Nucleus accumbens (tissue), 56 donors: ENCODE data around the gene CHKB.
"Not testable (repeated sequence)": the region's sequence is repeated elsewhere in the genome, so short reads cannot be mapped to it uniquely, and the experiment has no call there.

Experiments used
- DNase-seq, 56 donors: peaks; one replicate each; lab custom pipeline; 2025; lab: John Stamatoyannopoulos, UW

Gene CHKB, protein sequence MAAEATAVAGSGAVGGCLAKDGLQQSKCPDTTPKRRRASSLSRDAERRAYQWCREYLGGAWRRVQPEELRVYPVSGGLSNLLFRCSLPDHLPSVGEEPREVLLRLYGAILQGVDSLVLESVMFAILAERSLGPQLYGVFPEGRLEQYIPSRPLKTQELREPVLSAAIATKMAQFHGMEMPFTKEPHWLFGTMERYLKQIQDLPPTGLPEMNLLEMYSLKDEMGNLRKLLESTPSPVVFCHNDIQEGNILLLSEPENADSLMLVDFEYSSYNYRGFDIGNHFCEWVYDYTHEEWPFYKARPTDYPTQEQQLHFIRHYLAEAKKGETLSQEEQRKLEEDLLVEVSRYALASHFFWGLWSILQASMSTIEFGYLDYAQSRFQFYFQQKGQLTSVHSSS

GRCh38 chr22:50582493-50583293 lies at the start of gene CHKB:
CHKB (minus strand) TSS chr22:50582849; CDS start chr22:50582781, 68 bp downstream.
- DNase-seq, result peak; percentile 81 to 99 (median 97)

GRCh38 chr22:50630376-50630775 lies 47.7 kb upstream of the CHKB start:
- no peak for DNase-seq

- no peak for DNase-seq
Observed at GRCh38 chr22:50628543-50629134, 46.0 kb upstream of the CHKB start.

GRCh38 chr22:50627642-50628542 lies 45.2 kb upstream of the CHKB start, which contains the start of gene ARSA:
ARSA (minus strand) TSS chr22:50628152; CDS start chr22:50627779, 373 bp downstream.
- DNase-seq, result peak in 52 of 56 donors; percentile 42 to 92 (median 76)

DNA sequence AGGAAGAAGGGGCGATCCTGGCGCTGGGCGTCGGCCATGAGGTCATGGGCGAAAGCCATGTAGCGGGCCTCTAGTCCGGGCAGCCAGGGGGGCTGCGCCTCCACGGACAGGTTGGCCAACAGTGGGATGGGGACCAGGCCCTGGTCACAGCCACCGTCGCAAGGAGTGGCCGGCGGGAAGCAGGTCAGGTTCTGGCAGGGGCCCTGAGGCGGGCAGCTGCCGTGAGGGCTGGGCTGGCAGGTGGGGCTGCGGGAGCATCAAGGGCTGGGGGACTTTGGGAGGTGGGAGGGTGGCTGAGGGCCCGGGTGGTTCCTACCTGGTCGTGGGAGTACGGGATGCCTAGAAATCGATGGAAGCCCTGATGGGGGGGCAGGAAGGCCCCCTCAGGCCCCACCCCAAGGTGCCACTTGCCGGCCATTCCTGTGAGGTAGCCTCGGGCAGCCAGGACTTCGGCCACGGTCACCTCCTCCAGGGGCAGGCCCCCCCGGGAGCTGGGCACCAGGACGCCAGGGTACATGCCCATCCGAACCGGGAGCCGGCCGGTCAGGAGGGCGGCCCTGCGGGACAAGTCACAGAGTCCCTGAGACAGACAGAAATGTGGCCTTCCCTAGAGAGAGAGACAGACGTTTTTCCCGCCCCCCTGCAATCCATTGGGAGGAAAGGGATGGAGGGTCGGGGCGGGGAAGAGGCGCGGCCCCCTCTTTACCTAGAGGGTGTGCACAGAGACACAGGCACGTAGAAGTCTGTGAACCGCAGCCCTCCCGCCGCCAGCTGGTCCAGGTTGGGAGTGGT lies 44.4 kb upstream of the CHKB start:
- no peak for DNase-seq

- no peak for DNase-seq
Observed at GRCh38 chr22:50626314-50626849, 43.7 kb upstream of the CHKB start.

- no peak for DNase-seq
Observed at GRCh38 chr22:50625568-50626313, 43.1 kb upstream of the CHKB start.

DNA sequence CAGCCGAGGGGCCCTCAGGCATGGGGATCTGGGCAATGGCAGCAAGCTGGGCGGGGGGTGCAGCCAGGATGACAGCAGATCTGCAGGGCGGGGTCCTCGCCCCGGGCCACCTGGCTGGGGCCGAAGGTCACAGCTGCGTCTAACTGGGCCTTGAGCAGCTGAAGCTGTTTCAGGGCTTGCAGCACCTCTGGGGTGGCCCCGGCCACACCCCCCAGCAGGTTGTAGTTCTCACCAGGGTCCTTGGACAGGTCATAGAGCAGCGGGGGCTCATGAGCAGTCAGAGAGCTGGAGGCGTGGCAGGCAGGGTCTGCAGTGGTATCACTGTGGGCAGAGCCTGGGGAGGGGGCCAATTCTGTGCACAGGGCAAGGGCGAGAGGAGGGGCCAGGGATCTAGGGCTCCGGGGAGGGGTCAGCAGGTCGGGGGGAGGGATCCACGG lies 42.5 kb upstream of the CHKB start:
- DNase-seq, result no peak

DNA sequence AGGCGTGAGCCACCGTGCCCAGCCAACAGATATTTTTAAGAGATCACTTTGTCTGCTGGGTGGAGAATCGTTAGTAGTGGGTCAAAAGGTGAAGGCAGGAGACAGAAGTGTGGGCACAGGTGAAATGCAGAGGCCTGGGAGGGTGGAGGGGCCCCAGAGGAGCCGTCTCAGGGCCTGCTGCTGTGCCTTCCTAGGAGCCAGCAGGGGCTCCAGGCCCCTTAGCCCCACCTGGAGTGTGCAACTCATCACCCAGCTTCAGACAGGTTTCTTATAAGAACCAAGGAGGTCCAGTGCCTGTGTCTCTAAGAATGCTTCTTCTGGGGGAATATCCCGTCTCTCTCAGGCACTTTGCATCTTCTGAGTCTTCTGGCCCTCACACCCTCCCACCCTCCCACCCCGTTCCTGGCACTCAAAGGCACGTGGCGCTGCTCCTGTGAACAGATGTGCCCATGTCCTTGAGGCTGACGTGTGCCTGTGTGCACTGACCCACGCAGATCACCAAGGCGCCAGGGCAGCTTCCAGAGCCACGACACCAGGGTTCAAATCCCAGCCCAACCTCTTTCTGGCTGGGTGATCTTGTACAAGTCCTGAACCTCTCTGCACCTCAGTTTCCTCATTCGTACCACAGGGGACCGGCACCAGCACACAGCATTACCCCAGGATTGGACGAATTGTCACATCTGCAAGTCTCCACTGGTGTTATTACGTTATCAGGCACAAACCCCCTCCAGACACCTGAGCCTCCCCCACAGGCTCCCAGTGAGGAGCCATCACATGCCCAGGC lies 41.9 kb upstream of the CHKB start:
- no peak for DNase-seq

- no peak for DNase-seq
Observed at GRCh38 chr22:50622723-50623327, 40.2 kb upstream of the CHKB start.

- no peak for DNase-seq
Observed at GRCh38 chr22:50621948-50622722, 39.5 kb upstream of the CHKB start.

GRCh38 chr22:50621356-50621880 lies 38.8 kb upstream of the CHKB start:
- DNase-seq, result peak in 8 of 56 donors; percentile 8 to 54 (median 28)

DNA sequence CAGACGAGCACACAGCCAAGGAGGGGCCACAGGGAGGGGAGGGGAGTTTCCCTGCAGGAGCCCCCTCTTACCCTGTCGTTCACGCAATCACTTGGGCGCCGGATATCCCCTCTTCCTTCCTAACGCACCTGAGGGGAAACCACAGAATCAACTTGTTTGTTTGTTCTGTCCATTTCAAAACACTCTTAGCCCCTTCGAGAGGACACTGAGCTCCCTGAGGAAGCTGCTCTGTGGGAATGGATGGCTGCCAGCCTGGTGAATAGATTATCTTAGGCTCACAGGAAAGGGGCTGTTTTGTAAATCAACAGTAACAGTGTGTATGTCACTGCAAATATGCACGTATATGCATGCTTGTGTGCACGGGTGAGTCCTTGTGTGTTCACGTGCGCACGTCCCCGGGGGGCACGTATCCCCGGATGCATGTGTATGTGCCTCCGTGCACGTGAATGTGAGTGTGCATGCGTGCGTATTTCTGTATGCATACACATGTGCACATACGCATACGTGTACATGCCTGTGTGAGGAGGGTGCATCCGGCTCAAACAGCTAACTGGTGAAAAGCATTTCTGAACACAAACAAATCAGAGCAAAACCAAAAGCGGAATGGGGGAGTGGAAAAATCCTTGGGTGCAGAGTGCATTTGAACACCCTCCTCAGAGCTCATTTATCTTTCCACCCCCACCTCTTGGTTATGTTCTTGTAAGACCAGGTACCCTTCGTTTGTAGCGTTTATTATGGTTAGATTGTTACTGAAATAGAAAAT lies 38.1 kb upstream of the CHKB start:
- DNase-seq, result peak in 35 of 56 donors; percentile 16 to 76 (median 47)

- DNase-seq, result not testable (repeated sequence)
Observed at GRCh38 chr22:50614296-50614695, 31.6 kb upstream of the CHKB start.
